KOPT-K1 (cell line): ENCODE data around the gene IFT22.
"Not testable (repeated sequence)": the region's sequence is repeated elsewhere in the genome, so short reads cannot be mapped to it uniquely, and the experiment has no call there.

Experiments
- H3K27ac ChIP-seq: fragments of 200-600 bp; sonication (generic); 2 replicates; pipeline ENCODE4 v1.5.1; 2016; ENCODE audit warnings: antibody characterized with exemption, mild to moderate bottlenecking, low read depth, low read length; ENCODE audit not compliant: poor library complexity, severe bottlenecking
- H3K36me3 ChIP-seq: fragments of 200-600 bp; sonication (generic); 2 replicates; pipeline ENCODE4 v1.5.1; 2017; ENCODE audit warnings: antibody characterized with exemption, mild to moderate bottlenecking, low read length, moderate library complexity; ENCODE audit not compliant: insufficient read depth
- H3K9me3 ChIP-seq: fragments of 200-600 bp; sonication (generic); 2 replicates; pipeline ENCODE4 v1.5.1; 2017; ENCODE audit warnings: antibody characterized with exemption, low read length, mild to moderate bottlenecking; ENCODE audit not compliant: insufficient read depth, poor library complexity, severe bottlenecking

The IFT22 gene

DNA sequence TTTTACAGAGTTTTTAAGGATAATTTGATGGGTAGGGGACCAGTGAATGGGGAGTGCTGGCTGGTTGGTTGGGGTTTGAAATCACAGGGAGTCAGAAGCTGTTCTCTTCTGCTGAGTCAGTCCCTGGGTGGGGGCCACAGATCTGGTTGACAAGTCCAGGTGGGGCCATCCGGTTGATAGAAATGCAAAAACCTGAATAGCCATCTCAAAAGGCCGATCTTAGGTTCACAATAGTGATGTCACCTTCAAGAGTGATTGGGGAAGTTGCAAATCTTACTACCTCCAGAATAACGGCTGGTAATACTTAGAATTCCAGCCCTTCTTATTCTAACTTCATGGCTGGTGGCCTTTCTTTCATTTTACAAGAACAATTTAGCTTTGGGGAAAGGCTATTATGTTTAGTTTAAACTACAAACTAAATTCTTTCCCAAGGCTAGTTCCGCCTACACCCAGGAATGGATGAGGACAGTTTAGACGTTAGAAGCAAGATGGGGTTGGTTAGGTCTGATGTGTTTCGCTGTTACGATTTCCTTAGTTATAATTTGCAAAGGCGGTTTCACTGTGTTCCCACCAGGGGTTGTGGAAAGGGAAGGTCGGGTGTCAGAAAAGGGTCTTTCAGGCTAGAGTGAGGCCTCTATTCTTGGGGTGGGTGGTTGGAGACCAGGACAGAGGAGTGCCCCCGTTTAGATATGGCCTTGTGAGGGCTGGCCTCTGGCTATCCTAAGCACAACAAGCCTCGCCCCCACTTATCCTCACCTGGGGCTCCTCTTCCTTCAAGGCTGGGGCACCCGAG is 27.4 kb downstream of the IFT22 start:
- no peaks in the 10 kb centered on the region for H3K36me3 ChIP-seq
- no peak overlapping the region for H3K27ac ChIP-seq
- H3K9me3 ChIP-seq, result no peaks in the 10 kb centered on the region

DNA sequence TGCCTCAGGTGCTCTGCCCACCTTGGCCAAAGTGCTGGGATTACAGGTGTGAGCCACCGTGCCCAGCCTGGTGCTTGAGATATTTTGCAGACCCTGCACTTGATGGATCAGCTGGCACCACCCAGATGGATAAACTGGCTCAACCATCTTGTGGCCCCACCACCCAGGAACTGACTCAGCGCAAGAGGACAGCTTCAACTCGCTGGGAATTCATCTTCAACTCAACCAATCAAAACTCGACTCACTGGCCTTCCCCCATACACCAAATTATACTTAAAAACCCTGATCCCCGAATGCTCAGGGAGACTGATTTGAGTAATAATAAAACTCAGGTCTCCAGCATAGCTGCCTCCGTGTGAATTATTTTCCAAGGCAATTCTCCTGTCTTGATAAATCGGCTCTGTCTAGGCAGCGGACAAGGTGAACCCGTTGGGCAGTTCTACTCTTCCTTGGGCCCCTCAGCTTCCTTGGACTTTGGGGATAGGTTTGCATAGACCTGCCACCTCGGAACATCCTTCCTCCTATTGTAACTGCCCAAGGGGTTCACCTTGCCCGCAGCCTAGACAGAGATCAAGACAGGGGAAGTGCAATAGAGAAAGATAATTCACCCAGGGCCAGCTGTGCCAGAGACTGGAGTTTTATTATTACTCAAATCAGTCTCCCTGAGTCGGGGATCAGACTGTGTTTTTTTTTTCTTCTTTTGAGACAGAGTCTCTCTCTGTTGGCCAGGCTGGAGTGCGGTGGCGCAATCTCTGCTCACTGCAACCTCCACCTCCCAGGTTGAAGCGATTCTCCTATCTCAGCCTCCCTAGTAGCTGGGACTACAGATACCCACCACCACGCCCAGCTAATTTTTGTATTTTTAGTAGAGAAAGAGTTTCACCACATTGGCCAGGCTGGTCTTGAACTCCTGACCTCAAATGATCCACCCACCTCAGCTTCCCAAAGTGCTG is 28.3 kb downstream of the IFT22 start:
- H3K9me3 ChIP-seq, H3K36me3 ChIP-seq, H3K27ac ChIP-seq: not testable (repeated sequence)

DNA sequence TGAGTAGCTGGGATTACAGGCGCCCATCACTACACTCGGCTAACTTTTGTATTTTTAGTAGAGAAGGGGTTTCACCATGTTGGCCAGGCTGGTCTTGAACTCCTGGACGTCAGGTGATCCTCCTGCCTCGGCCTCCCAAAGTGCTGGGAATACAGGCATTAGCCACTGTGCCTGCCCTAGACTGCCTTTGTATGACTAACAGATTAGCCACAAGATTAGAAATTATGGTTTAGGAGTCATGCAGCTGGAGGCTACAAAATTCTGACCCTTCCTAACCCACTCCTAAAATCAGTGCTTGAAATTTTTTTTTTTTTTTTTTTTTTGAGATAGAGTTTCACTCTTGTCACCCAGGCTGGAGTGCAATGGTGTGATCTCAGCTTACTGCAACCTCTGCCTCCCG is 29.0 kb downstream of the IFT22 start:
- H3K9me3 ChIP-seq, H3K27ac ChIP-seq, H3K36me3 ChIP-seq: not testable (repeated sequence)

DNA sequence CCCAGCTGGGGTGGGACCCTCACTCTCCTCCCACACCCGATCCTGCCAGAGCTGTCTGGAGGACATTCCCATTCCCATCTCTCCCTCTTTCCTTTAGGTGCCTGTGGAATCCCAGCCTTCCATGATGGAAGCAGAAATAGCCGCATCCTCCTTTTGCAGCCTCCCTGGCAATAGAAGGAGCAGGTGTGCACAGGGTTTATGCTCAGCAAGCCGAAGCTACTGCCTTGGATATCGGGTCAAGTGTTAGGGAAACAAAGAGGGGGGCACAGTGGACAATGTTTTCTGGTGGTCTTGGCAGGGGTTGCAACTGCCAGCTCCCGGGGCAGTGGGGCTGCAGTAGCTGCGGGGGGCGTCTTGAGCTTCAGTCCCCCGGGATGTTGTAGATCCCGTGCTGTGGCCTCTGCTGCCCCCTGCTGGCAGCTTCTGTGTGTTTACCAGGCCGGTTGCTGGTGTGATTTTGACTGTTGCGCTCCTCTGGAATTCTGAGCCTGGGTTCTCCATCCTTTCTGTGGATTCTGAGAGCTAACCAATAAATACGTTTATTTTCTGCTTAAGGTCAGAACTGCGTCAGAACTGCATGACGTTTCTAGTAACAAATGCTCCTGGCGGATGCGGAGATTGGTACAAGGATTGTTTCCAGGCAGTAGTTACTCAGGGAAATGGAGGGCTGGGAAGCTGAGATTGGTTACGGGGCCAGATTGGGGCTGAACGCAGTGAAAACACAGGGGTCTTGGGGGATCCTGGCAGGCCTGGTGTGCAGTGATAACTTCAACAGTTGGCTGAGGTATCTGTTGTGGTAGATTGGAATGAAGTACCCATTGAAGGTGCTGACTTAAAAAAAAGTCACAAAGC is 31.2 kb downstream of the IFT22 start:
- not testable (repeated sequence) for H3K36me3 ChIP-seq, H3K27ac ChIP-seq, H3K9me3 ChIP-seq

DNA sequence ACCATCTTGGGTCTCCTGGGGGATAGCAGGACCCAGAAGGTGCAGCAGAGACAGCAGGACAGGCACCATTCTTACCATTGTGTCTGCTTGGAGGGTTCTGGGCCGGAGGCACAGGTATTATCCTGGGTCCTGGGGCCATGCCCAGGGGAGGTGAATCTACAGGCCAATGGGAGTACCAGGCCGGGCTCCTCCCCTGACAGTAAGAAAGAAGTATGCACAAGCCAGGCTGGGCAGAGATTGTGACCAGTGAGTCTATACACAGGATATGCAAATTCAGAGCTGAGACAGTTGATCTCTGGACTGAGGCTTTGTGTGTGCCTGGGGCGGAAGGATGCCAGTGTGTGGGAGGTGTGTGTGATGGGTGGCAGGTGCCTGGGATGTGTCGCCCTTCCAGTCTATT is 31.9 kb downstream of the IFT22 start:
- H3K27ac ChIP-seq, H3K9me3 ChIP-seq, H3K36me3 ChIP-seq: not testable (repeated sequence)

DNA sequence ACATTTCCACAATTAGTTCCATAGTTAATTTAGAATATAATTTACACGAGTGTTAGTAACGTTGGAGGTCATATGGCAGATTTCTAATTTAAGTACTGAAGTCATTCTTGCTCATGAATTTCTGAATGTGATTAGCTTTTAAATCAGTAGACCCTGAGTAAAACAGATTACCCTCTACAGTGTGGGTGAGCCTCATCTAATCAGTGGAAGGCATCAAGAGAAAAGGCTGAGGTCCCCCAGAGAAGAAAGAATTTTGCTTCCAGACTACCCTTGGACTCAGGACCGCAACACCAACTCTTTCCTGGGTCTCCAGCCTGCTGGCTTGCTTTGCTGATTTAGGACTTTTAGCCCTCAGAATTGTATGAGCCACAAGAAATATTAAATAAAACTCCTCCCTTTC is 33.2 kb downstream of the IFT22 start:
- no peaks in the 10 kb centered on the region for H3K9me3 ChIP-seq

DNA sequence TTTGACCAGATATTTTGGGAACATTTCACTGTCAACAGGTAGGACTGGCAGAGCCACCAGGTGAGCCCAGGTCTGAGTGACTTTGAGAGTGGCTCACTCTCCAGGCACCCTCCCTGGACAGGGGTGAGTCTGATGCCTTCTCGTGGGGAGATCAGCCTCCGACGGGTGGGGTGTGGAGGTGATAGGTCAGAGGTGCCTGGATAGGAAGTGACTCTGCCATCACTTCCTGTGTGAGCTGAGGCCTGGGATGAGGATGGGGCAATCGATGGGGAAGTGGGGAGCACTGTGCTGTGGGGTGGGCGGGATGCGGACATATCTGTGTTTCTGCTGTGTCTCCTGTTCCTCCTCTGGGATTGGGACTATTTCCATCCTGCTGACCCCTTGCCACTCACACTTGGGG is 34.6 kb downstream of the IFT22 start:
- Histone ChIP-seq H3K27ac (no peak overlapping the region), H3K36me3 (no peaks in the 10 kb centered on the region), H3K9me3 (no peaks in the 10 kb centered on the region)

More for the DNA sequence above, 33.2 kb downstream of the IFT22 start:
- H3K27ac ChIP-seq, result no peak overlapping the region
- no peaks in the 10 kb centered on the region for H3K36me3 ChIP-seq

DNA sequence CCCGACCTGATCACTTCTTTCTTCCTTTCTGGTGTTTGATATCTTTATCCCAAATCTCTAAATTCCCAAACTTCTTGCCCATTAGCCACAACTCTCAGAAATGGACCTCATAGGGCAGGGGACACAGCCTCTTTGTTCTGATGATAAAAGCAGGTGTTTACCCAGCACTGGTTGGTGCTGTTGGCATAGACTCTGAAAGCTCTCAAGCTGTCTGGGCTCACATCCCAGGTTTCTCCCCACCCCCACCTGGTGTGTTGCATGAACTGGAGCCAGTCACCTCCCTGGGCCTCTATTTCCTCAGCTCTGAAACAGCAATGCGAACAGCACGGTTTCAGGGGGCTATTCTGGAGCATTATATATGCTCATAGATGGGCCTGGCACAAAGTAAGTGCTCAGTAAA is 35.7 kb downstream of the IFT22 start:
- H3K27ac ChIP-seq, result not testable (repeated sequence)

DNA sequence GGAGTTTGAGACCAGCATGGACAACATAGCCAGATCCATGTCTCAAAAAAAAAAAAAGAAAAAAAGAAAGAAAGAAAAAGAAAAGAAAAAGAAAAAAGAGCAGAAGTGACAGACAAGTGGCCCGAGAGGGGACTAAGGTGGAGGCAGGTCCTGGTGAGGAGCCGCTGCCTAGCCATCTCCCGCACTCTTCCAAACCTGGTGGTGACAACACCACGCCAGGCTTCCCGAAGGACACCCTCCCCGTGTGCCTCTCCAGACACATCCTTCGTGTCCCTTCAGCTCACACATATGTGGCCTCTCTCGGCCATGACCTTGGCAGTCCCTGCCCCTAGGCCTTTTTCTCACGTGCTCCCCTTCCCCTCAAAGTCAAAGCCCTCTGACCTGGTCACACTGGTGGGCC is 36.4 kb downstream of the IFT22 start:
- Histone ChIP-seq H3K9me3 (no peaks in the 10 kb centered on the region), H3K36me3 (no peaks in the 10 kb centered on the region), H3K27ac (no peak overlapping the region)

More for the DNA sequence above, 35.7 kb downstream of the IFT22 start:
- H3K9me3 ChIP-seq, H3K36me3 ChIP-seq: not testable (repeated sequence)

DNA sequence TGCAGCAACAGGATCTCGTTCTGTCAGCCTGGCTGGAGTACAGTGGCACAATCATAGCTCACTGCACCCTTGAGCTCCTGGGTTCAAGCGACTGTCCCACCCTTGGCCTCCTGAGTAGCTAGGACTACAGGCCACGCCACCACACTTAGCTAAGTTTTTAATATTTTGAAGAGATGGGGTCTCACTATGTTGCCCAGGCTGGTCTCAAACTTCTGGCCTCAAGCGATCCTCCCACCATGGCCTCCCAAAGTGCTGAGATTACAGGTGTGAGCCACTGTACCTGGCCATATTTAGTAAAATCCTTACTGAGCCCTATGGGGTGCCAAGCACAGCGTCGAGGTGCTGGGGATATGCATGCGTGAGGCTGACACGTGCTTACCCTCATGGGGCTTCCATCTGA is 40.7 kb downstream of the IFT22 start:
- H3K36me3 ChIP-seq, H3K9me3 ChIP-seq, H3K27ac ChIP-seq: not testable (repeated sequence)

DNA sequence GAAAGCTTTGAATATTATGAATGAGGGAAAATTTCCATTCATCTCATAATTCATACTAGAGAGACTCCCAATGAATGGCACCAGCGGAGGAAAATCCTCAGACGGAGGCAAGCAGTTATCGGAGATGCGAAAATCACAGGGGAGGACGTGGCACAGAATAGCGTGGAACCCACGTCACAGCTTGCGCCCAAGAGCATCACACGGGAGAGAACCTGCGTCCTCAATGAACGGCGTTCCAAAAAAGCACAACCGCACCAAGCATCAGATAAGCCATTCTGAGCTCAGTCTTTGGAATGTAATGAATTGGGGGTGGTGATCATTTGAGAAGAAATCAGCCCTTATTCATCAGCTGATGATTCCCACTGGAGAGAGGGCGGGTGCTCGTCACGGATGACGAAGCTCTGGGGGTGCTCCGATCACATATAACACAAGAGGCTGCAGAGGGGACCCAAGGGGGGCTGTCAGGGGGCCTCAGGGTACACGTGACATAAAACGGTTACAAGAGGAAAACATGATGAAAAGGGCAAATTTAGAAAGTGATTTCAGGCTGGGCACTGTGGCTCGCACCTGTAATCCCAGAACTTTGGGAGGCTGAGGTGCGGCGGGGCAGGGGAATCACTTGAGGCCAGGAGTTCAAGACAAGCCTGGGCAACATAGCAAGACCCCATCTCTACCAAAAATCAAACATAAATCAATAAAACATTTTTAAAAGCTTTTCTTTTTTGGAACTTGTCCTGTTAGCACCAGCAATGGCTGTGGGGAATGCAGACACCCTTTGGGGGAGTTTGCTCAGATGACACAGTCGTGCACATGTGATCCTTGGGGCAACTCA is 42.9 kb downstream of the IFT22 start:
- Histone ChIP-seq H3K36me3 (no peaks in the 10 kb centered on the region), H3K27ac (no peak overlapping the region), H3K9me3 (no peaks in the 10 kb centered on the region)

DNA sequence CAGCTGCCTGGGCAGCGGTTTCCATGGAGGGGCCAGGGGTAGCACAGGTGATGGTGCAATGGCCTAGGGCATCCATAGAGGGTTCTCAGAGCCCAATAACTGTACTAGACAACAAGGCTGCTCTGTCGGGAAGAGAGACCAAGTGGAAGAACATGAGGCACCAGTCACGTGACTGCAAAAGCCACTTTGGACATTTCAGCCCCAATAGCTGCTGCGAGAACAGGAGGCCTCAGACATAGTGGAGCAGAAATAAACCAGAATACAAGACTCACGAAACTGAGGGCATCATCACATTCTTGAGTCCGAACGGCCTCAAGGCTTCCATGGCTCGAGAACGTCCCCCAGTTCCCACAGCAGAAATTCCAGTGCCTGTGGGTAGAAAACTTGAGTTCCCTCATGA is 44.5 kb downstream of the IFT22 start:
- H3K9me3 ChIP-seq, result no peaks in the 10 kb centered on the region
- H3K27ac ChIP-seq, result no peak overlapping the region
- H3K36me3 ChIP-seq, result no peaks in the 10 kb centered on the region

DNA sequence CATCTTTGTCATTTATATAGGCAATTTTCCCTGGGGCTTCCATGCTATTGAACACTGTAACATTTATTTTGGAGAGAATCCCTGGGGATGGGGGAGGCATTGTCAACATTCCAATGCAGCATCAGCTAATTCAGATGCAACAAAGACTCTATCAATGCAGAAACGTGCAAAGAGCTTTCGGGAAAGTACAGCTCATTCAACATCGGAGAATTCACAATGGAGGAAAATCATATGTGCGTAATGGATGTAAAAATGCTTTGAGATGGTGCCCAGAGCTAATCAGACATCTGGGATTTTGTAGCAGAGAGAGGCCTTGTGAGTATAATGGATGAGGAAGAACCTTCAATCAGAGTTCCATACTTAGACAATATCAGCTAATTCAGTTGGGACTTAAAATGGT is 48.4 kb downstream of the IFT22 start:
- Histone ChIP-seq H3K9me3 (no peaks in the 10 kb centered on the region), H3K27ac (no peak overlapping the region), H3K36me3 (no peaks in the 10 kb centered on the region)

DNA sequence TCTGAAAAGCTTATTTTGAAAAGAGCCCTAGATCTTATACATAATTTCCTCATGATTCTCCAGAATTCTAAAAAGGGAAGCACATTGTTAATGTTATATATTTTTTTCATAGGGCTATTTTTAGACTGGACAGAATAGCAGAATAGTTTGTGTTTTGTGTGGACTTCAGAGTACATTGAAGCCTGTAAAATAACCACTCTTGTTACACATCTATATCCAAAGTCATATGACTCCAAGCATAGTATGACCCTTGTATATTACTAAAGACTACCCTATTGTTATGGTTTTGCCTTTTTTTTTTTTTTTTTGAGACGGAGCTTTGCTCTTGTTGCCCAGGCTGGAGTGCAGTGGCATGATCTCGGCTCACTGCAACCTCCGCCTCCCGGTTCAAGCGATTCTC is 50.6 kb downstream of the IFT22 start:
- Histone ChIP-seq H3K36me3 (no peaks in the 10 kb centered on the region), H3K27ac (no peak overlapping the region), H3K9me3 (no peaks in the 10 kb centered on the region)
